AG09319 (cell line): ENCODE measurements around the gene DVL1.

ENCODE experiments used
- DNase-seq: peaks from one replicate; pipeline ENCODE4 v3.0.0-alpha.2; 2010; ENCODE audit warnings: low read depth; ENCODE audit errors: extremely low read depth
- TF ChIP-seq, protein P1 (sequence below): IDR thresholded peaks from 2 replicates; pipeline ENCODE4 v1.5.1; 2011; ENCODE audit warnings: low read depth, mild to moderate bottlenecking, inconsistent platforms, low read length, moderate library complexity

DVL1 gene

DNA sequence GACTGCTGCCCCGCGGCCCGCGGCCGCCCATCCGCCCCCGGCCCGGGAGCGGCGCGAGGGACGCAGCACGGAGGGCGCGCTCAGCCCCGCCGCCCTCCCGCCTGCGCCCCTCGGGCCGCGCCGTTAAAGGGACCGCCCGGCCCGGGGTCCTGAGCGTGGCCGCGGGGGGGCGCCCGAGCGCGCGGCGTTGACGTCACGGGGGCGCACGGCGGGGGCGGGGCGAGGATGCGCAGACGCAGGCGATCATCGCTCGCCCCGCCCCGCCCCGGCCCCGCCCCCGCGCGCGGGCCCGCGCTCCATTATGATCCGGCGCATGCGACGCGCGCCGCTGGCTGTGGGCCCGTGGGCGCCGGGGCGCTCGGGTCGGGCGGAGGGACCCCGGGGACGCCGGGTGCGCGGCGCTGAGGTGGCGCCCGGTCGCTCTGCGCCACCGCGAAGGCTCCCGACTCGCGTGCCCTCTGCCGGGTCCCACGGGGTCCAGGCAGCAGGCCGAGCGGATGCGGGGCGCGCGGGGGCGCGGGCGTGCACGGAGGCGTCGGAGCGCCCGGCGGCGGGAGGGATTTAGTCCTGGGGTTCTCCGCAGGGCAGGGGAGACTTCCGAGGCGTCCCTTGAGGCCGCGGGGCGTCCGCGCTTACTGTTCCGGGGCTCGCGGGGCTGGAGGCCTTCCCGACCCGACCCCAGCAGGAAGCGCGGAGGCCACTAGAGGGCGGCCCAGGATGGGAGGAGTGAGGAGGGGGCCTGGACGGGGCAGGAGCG, at the start of gene DVL1:
Gene DVL1 (minus strand): TSS at position 163 of the 757 bp plus-strand sequence. CDS start 353 bp downstream, outside the sequence.
- no peak for DNase-seq
- TF ChIP-seq, protein P1, sequence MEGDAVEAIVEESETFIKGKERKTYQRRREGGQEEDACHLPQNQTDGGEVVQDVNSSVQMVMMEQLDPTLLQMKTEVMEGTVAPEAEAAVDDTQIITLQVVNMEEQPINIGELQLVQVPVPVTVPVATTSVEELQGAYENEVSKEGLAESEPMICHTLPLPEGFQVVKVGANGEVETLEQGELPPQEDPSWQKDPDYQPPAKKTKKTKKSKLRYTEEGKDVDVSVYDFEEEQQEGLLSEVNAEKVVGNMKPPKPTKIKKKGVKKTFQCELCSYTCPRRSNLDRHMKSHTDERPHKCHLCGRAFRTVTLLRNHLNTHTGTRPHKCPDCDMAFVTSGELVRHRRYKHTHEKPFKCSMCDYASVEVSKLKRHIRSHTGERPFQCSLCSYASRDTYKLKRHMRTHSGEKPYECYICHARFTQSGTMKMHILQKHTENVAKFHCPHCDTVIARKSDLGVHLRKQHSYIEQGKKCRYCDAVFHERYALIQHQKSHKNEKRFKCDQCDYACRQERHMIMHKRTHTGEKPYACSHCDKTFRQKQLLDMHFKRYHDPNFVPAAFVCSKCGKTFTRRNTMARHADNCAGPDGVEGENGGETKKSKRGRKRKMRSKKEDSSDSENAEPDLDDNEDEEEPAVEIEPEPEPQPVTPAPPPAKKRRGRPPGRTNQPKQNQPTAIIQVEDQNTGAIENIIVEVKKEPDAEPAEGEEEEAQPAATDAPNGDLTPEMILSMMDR: peak; percentile 43

DNA sequence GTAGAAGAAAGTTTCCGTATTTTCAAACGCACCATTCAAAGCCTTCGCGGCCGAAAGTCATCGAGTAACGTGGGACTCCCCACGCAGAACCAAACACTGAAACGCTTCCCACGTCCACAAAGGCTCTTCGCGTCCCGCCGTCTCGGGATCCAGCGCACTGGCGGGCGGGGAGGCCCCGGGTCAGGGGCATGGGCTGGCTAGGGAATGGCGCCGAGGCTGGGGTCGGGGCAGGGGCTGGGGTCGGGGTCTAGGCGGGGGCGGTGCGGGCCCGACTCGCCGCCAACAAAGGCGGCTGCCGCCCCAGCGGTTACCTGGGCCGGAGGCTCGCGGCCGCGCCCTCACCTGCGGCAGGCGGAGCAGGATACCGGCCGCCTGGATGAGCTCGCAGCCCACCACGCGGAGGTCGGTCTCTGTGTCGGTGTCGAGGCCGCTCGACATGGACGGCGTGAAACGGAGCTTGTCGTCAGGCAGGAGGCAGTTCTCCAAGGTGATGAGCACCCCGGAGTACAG, 49.5 kb upstream of the DVL1 start:
- no peak for DNase-seq

DNA sequence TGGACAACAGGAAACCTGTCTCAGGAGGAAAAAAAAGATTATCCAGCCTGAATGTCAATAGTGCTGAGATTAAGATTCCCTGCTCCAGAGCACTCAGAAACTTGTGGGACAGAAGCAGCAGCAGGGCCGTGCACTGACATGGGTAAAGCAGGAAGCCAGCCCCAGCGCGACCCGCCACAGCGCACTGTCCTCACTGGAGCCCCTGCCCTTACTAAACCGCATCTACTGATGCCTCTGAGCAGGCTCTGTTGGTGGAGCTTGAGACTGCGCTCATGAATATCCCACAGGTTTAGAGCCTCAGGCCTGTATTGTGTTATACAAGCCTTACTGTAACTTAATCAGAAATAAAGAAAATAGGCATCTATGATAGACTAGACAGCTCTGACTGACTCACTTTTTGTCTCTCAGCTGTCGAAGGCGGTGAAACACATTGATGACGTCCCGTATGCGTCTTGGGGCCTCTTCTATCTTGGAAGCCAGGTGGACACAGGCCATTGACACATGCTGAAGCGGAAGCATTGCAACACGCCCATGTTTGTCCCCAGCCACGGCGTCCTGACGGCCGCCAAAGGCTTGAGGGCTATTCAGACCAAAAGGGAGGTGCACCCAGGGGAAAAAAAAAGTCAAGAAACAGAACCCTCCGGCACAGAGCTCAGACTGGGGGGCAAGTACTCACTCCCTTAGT, 48.8 kb upstream of the DVL1 start:
- no peak for DNase-seq
- TF ChIP-seq, protein P1: no peak

More for the DNA sequence above, 49.5 kb upstream of the DVL1 start:
- TF ChIP-seq, protein P1: no peak

DNA sequence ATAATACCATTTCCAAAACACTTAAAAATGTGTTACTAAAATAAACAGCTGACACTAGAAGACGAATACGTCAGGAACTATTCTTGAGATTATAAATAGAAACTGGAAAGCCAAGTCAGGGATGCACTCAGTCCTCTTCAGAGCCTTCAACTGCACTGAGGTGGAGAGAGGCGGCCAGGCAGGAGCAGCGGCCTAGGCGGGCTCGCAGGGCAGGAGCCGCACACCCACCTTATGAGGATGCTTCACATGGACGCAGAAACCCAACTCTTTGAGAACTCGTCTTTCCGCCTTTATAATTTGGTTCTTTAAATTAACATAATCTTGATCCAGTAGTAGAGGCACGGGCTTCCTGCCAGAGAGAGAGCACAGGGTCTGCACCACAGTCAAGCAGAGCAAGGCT, 45.9 kb upstream of the DVL1 start:
- no peak for DNase-seq
- TF ChIP-seq, protein P1: no peak

DNA sequence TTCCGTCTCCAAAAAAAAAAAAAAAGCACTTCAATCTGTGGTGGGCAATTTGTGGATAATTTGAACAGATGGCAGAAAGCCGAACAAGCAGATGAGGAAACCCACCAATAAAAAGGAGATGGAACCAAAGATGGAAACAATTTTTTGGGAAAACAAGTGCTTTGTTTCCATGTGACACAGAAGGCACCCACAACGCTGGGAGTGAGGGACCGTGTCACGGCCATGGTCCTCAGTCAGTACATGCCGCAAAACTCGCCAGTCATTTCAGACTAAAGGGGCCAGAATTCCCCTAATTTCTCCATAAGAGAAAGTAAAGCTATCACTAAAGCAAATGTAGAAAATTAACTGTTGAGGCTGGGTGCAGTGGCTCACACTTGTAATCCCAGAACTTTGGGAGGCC, 44.9 kb upstream of the DVL1 start:
- DNase-seq: no peak
- TF ChIP-seq, protein P1: no peak

DNA sequence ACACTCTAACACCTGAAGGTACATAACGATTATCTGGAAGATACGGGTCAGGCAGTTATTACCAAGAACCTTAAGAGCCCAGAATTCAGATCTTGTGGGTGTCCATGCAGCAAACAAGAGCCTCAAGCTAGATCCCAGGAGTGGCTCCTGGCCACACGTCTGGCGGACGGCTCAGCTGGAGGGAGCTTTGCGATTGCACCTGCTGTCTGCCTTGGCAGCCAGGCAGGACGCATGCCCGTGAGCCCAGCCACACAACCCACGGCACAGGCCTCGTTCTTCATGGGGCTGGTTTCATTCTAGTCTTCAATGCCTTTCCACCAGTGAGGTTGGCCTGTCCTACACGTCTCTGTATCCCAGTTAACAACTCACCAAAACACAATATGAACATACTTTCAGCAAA, 44.2 kb upstream of the DVL1 start:
- TF ChIP-seq, protein P1: no peak
- DNase-seq: no peak

DNA sequence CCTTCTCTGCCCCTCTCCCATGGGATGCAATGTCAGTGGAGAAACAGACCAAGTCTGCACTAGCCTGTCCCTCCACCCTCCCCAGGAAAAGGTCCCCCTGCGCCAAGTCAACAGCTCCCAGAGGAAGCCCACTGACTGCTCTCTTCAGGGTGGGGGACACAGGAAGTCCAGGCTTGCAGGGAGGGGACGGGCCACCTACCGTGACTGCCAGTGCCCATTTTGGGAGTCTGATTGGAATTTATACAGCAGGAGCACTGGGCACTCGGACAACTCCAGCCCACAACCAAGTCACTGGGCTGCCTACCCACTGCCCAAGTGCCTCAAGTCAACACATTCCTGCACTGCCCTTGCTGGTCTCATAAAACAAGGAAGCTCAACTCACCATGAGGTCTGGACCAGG, 43.8 kb upstream of the DVL1 start:
- no peak for DNase-seq
- TF ChIP-seq, protein P1: no peak
